Prostate gland (tissue), 2 donors: Measurements from ENCODE around the gene IFI44.

Experiments used
- CTCF ChIP-seq, 4 experiments: fragments of 200-600 bp in 2 of 4; fragments of 450-650 bp in 2 of 4; sonication (generic) in 2 of 4; IDR thresholded peaks; 1 replicate in 3 of 4; 2 replicates in 1 of 4; pipeline ENCODE4 v1.5.1; 2016 to 2019; ENCODE audit warnings: antibody characterized with exemption in 4 of 4, mild to moderate bottlenecking in 2 of 4, moderate library complexity in 2 of 4
- POLR2A ChIP-seq: fragments of 450-650 bp; IDR thresholded peaks from one replicate; pipeline ENCODE4 v1.6.1; 2016; ENCODE audit warnings: antibody characterized with exemption, mild to moderate bottlenecking

- no peak for TF ChIP-seq CTCF (IDR thresholded peaks at IDR 0.05)
- TF ChIP-seq POLR2A: no peak
These were observed 14.3 kb downstream of the IFI44 start for GRCh38 chr1:78663923-78664322.
